Body of pancreas (tissue), 4 donors: Measurements from ENCODE around the gene NEK3.

Experiments
- CTCF ChIP-seq, 7 experiments: fragments of 450-650 bp in 4 of 7; fragments of 200-600 bp in 3 of 7; sonication (generic) in 3 of 7; IDR thresholded peaks; one replicate each; pipeline ENCODE4 v1.5.1; 2016 to 2019; ENCODE audit warnings: antibody characterized with exemption in 7 of 7
- POLR2A ChIP-seq, 3 donors: fragments of 450-650 bp; IDR thresholded peaks; one replicate each; pipeline ENCODE4 v1.6.1; 2016; ENCODE audit warnings: antibody characterized with exemption in 3 of 3, mild to moderate bottlenecking in 2 of 3

- TF ChIP-seq CTCF (IDR thresholded peaks at IDR 0.05) = no peak
- TF ChIP-seq POLR2A (IDR thresholded peaks at IDR 0.05) = no peak
Measured at GRCh38 chr13:52085421-52085820, 74.0 kb downstream of the NEK3 start.
